CD4-positive, alpha-beta T cell treated with Interleukin-6 at 100 ng/mL for 8 hours (primary cell): ENCODE measurements around the gene SULT1C3.

Experiments used
- DNase-seq: peaks from one replicate; pipeline ENCODE4 v3.0.0-alpha.2; 2020; ENCODE audit warnings: mixed read lengths, low spot score

The SULT1C3 gene

DNA sequence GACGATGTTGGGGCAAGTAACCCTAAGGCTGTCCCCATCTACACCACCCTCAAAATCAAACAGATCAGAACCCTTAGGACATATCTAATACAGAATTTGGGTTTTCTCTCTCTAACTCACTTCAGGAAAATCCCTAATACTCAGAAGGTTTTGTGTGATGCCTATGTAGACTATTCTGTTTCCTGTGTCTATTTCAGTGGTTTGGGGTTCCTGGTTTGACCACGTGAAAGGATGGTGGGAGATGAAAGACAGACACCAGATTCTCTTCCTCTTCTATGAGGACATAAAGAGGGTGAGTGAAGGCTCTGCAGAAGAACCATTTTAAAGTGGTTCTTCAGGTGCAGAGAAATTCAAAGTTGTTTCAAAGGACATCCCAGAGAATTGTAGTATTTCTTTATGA is 65.2 kb downstream of the SULT1C3 start:
- DNase-seq, result no peak

GRCh38 chr2:108305901-108306300 is 66.1 kb downstream of the SULT1C3 start:
- DNase-seq, result no peak

- DNase-seq, result no peak
Observed at GRCh38 chr2:108309903-108310302, 70.1 kb downstream of the SULT1C3 start.
